IMR-90 (cell line): Measurements from ENCODE around the gene C21orf58.

Experiments used
- BHLHE40 ChIP-seq: fragments of 150-350 bp; IDR thresholded peaks from 2 replicates; pipeline ENCODE4 v1.6.1; 2016; ENCODE audit warnings: mild to moderate bottlenecking, low read depth, low read length
- CEBPB ChIP-seq: IDR thresholded peaks from 2 replicates; pipeline ENCODE4 v1.6.1; 2012; ENCODE audit warnings: low read depth, low read length, improper control_type of control experiment
- CHD1 ChIP-seq: IDR thresholded peaks from 2 replicates; pipeline ENCODE4 v1.6.1; 2012; ENCODE audit warnings: low read depth, low read length, improper control_type of control experiment
- CTCF ChIP-seq: conservative IDR thresholded peaks from 2 replicates; pipeline ENCODE4 v1.5.1; 2012; ENCODE audit warnings: mild to moderate bottlenecking, low read depth, low read length, improper control_type of control experiment
- ELK1 ChIP-seq: fragments of 150-350 bp; IDR thresholded peaks from 2 replicates; pipeline ENCODE4 v1.6.1; 2016; ENCODE audit warnings: low read depth, mild to moderate bottlenecking, low read length, moderate library complexity, borderline replicate concordance
- MAFK ChIP-seq: IDR thresholded peaks from 2 replicates; pipeline ENCODE4 v1.6.1; 2012; ENCODE audit warnings: low read depth, low read length, improper control_type of control experiment
- MXI1 ChIP-seq: IDR thresholded peaks from 2 replicates; pipeline ENCODE4 v1.6.1; 2012; ENCODE audit warnings: low read depth, mild to moderate bottlenecking, low read length, moderate library complexity, borderline replicate concordance
- NFE2L2 ChIP-seq: fragments of 150-350 bp; IDR thresholded peaks from 2 replicates; pipeline ENCODE4 v1.6.1; 2016; ENCODE audit warnings: low read depth, mild to moderate bottlenecking, low read length
- POLR2A ChIP-seq: IDR thresholded peaks from 2 replicates; pipeline ENCODE4 v1.6.1; 2012; ENCODE audit warnings: mild to moderate bottlenecking, low read depth, low read length
- RAD21 ChIP-seq: IDR thresholded peaks from 2 replicates; pipeline ENCODE4 v1.6.1; 2012; ENCODE audit warnings: low read length, improper control_type of control experiment
- RCOR1 ChIP-seq: IDR thresholded peaks from 2 replicates; pipeline ENCODE4 v1.6.1; 2012; ENCODE audit warnings: mild to moderate bottlenecking, low read length, improper control_type of control experiment; ENCODE audit not compliant: insufficient replicate concordance
- RFX5 ChIP-seq: IDR thresholded peaks from 2 replicates; pipeline ENCODE4 v1.8.0; 2012; ENCODE audit warnings: low read depth, mild to moderate bottlenecking, low read length, moderate library complexity
- SMC3 ChIP-seq: fragments of 150-350 bp; IDR thresholded peaks from 2 replicates; pipeline ENCODE4 v1.6.1; 2016; ENCODE audit warnings: low read depth, mild to moderate bottlenecking, antibody characterized with exemption, low read length, moderate library complexity
- USF2 ChIP-seq: fragments of 150-350 bp; IDR thresholded peaks from 2 replicates; pipeline ENCODE4 v1.6.1; 2017; ENCODE audit warnings: mild to moderate bottlenecking, antibody characterized with exemption, low read length, low read depth

GRCh38 chr21:46352913-46353312 lies 29.2 kb upstream of the C21orf58 start:
- no peak for TF ChIP-seq CHD1
- TF ChIP-seq CTCF, result no peak
- no peak for TF ChIP-seq POLR2A
- no peak for TF ChIP-seq NFE2L2
- TF ChIP-seq ELK1, result no peak
- TF ChIP-seq CEBPB, result no peak
- TF ChIP-seq RAD21, result no peak
- no peak for TF ChIP-seq RFX5
- TF ChIP-seq SMC3, result no peak
- no peak for TF ChIP-seq MXI1
- TF ChIP-seq RCOR1, result no peak
- no peak for TF ChIP-seq USF2
- no peak for TF ChIP-seq BHLHE40
- TF ChIP-seq MAFK, result no peak
